ENCODE results near the gene DUSP19. TPM values are rescaled to one million over a fixed set of nuclear protein-coding genes. Genes with fewer than 3 reads are reported as not detected.

The DUSP19 gene
- total and polyA plus RNA-seq, 2 of the 4 experiments (the other 2 are of a cell fraction) = 0.86 to 1.4 TPM

GRCh38 chr2:183035954-183036669 is 42.4 kb upstream of the DUSP19 start (continued):
- TF ChIP-seq MAZ (IDR thresholded peaks at IDR 0.05; ENCODE audit: borderline replicate concordance, low read depth, low read length) = no peak

- no TSS peak for BruUV-seq (replicated peaks)
Measured at GRCh38 chr2:183037074-183037552, 41.4 kb upstream of the DUSP19 start.

More at GRCh38 chr2:183037074-183037552, 41.4 kb upstream of the DUSP19 start:
- H3K56ac ChIP-seq (ENCODE audit: extremely low read depth, insufficient read depth, low read length) = peak overlapping the region; percentile 83
- peak overlapping the region; percentile 53 for H3K18ac ChIP-seq (ENCODE audit: low read depth, low read length)
- H3K79me1 ChIP-seq (ENCODE audit: low read depth in 1 of 2, low read length in 2 of 2) = peaks cover 0 to 10% of the 10 kb centered on the region in 2 experiments; a peak in 2 of 4 replicates
- H2BK5ac ChIP-seq (ENCODE audit: low read depth, low read length, poor library complexity, severe bottlenecking) = peak overlapping the region; percentile 94
- peak overlapping the region; percentile 93 for H3K14ac ChIP-seq (replicated peaks; ENCODE audit: low read depth, low read length)
- H2AK9ac ChIP-seq (replicated peaks; ENCODE audit: low read depth, low read length, poor library complexity) = peak overlapping the region; percentile 94
- dilution Hi-C loops (cut with HindIII; ENCODE audit: low sequenced_read_pairs, unreplicated experiment) = no loop called here
- H2BK120ac ChIP-seq (ENCODE audit: low read depth, low read length) = peak overlapping the region; percentile 46; the same call in 1 of the 2 replicates
- ATAC-seq (ENCODE audit: low read depth) = no peak
- H3K4me3 ChIP-seq (ENCODE audit: insufficient read depth, low read depth, low read length) = peak overlapping the region; percentile 97
- H3K27ac ChIP-seq (ENCODE audit: insufficient read depth, low read length) = peak overlapping the region; percentile 99
- H3K27me3 ChIP-seq (ENCODE audit: control insufficient read depth, insufficient read depth, low read length) = no peaks in the 10 kb centered on the region
- intact Hi-C loops (cut with micrococcal nuclease) = loop anchor here (5.0 to 10.0 kb wide), 2 partner anchors 85 to 442 kb away; partner anchors contain the start of gene NUP35
- H3K9ac ChIP-seq (ENCODE audit: low read depth, low read length) = peak overlapping the region; percentile 98
- peak overlapping the region; percentile 30 to 51 for H4K8ac ChIP-seq (ENCODE audit: low read depth in 2 of 2, low read length in 2 of 2)
- WGBS, 2 experiments (ENCODE audit: extremely low coverage in 2 of 2, insufficient read length in 1 of 2) = no CpG with 5 or more reads among the region's 4 CpGs
- TF ChIP-seq CHD1 (IDR thresholded peaks at IDR 0.05; ENCODE audit: low read depth, low read length) (no peak), CEBPB (IDR thresholded peaks at IDR 0.05; ENCODE audit: low read depth, low read length) (no peak), BHLHE40 (IDR thresholded peaks at IDR 0.05; ENCODE audit: low read depth, low read length) (no peak), ELK1 (IDR thresholded peaks at IDR 0.05; ENCODE audit: borderline replicate concordance, low read depth, low read length) (no peak), RFX5 (IDR thresholded peaks at IDR 0.05; ENCODE audit: low read depth, low read length) (no peak), MXI1 (IDR thresholded peaks at IDR 0.05; ENCODE audit: borderline replicate concordance, low read depth, low read length) (no peak), FOS (IDR thresholded peaks at IDR 0.05; ENCODE audit: low read depth, low read length) (0 out of 2 replicates have a peak, but pooled peaks have one; percentile 12), POLR2A (IDR thresholded peaks at IDR 0.05; ENCODE audit: low read depth, low read length) (0 out of 2 replicates have a peak, but pooled peaks have one; percentile 18), MAFK (IDR thresholded peaks at IDR 0.05; ENCODE audit: low read depth, low read length) (no peak), USF2 (IDR thresholded peaks at IDR 0.05; ENCODE audit: low read depth, low read length) (no peak), SMC3 (IDR thresholded peaks at IDR 0.05; ENCODE audit: low read depth, low read length) (no peak)
- H2AK5ac ChIP-seq (ENCODE audit: low read depth, low read length) = peak overlapping the region; percentile 69; the same call in 1 of the 2 replicates
- H3K23ac ChIP-seq (ENCODE audit: low read depth, low read length) = peak overlapping the region; percentile 99
- H2BK15ac ChIP-seq (ENCODE audit: low read depth, low read length) = peak overlapping the region; percentile 18; the same call in 1 of the 3 replicates
- in situ Hi-C loops (cut with MboI; ENCODE audit: low sequenced_read_pairs) = no loop called here
- H4K5ac ChIP-seq (ENCODE audit: low read depth, low read length) = peak overlapping the region; percentile 25; the same call in 1 of the 2 replicates
- H2AFZ ChIP-seq (replicated peaks; ENCODE audit: low read length, poor library complexity) = peak overlapping the region; percentile 92
- H3K4me1 ChIP-seq (ENCODE audit: control insufficient read depth, insufficient read depth, low read length) = peaks cover 5% of the 10 kb centered on the region; the same call in 1 of the 2 replicates
- H3K36me3 ChIP-seq (ENCODE audit: control insufficient read depth, insufficient read depth, low read length) = no peaks in the 10 kb centered on the region
- H4K20me1 ChIP-seq (ENCODE audit: insufficient read depth, low read length) = peaks cover 41% of the 10 kb centered on the region
- ChIA-PET POLR2A (ENCODE audit: unreplicated experiment) (no interaction called here), CTCF (no interaction called here)
- peak; percentile 47 for DNase-seq
- peak overlapping the region; percentile 79 for H3K4ac ChIP-seq (ENCODE audit: low read depth, low read length)
- peak overlapping the region; percentile 96 for H3K4me2 ChIP-seq (ENCODE audit: low read depth, low read length)
- 0 out of 2 replicates have a peak, but pooled peaks cover 4% of the 10 kb centered on the region for H3K9me1 ChIP-seq (ENCODE audit: insufficient read depth, low read length)
- no peaks in the 10 kb centered on the region for H3K9me3 ChIP-seq (ENCODE audit: control insufficient read depth, insufficient read depth, low read length)
- H2BK20ac ChIP-seq (ENCODE audit: low read depth, low read length) = 0 out of 2 replicates have a peak overlapping the region, but pooled peaks have one; percentile 14
- H4K91ac ChIP-seq (ENCODE audit: insufficient read depth, low read depth, low read length) = peak overlapping the region; percentile 9; the same call in 1 of the 2 replicates
